HG03354 (cell line): ENCODE data around the gene LBX2.

ENCODE experiments used
- ATAC-seq: cut with Tn5 transposase; IDR thresholded peaks from one replicate; pipeline ENCODE4 v1.9.1; 2021; ENCODE audit warnings: mild to moderate bottlenecking; ENCODE audit not compliant: unreplicated experiment, poor library complexity, severe bottlenecking

LBX2 gene

DNA sequence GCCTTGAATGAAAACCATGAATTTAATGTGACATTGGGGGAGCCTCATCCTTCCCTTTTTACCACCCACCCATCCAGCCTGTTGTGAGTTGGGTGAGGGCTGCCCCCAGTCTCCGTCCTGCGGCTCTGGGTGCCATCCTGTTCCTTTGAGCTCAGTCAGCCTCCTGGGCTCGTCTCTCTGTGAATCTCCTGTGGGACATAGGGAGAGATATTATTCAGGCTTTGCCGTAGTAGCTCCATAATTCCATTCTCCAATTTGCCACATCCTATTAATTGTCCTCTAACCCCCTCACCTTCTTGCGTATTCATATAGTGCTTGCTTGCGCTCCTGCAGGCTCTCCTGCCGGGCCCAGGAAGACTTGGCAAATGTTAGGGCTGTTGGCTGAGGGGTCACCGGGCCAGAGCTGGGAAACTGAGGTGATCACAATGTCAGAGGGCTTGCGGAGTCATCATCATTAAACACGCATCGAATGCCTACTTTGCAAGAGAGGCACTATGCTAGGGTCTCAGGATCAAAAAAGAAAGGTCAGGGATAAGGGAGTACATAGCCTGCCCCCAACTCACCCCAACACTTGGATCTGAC, 27.3 kb upstream of the LBX2 start:
- no peak for ATAC-seq

DNA sequence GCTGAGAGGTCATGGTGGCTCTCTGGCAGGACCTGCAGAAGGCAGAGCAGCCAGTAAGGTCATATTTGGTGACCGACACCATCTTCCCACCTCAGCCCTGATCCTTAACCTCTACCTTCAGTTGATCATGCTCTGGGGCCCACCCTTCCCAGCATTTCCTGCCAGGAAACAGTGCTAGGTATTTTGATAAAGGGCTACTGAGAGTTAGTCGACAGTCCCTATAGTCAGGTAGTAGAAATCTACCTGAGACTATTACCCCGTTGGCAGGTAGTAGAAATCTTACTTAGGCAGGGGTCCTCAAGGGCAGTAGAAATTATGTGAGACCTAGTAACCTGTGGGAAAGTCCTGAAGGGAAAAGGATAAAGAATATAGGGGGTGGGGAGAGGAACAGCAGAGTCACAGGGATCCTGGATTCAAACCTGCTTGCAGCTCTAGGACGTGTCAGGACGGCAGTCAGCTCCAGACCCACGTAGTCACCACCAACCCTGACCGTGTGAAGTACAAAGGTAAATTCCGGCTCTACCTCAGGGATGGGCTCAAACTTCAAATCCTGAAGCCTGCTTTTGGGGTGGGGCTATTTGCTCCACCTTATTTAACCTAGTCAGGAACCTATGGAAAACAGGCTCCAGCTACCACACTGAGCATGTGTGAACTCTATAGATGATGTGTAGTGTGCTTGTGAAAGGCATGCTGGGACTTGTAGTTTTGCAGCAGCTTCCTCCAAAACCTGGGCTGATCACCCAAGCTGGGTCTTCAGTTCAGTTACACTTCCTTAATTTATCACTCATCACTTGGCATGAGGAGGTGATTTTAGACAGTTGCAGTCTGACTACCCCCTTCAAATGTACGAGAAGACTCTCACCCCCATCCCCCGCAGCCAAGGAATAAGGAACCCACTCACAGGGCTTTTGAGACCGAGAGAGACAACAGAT, 26.6 kb upstream of the LBX2 start, which contains the start of gene DQX1:
Gene DQX1 (minus strand): TSS at position 515 of the 932 bp plus-strand sequence. CDS start 502 bp downstream, at position 13.
- ATAC-seq, result no peak

DNA sequence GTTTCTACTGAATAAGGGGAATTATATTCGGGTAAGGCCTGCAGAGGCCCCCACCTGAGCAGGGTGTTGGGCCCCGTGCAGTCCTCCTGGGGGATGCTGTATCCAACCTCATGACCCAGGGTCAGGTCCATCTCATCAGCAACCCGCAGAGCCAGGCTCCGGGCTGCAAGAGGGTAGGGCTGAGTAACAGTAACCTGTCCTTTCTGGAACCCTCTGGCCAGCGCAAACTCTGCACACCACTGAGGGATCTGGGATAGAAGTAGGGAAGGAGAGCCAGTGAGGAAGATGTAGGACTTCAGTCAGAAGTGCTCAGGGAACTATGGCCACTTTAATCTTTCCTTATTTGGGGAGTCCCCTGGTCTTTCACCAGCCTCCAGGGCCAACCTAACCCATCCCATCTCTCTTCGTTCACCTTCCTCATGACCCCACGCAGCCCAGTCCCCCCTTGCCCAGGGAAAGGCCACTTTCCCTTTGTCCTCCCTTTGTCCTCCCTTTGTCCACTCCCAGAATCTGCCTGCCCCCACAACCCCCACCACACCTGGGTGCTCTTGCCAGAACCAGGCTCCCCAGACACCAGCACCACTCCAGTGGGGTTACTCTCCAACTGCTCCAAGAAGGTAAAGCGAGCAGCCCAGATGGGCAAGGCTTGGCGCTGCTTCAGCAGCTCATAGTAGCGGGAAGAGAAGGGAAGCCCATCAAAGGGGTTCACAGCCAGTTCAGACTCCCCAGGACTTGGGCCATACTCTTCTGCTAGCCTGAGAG, 25.7 kb upstream of the LBX2 start:
- ATAC-seq, result no peak

DNA sequence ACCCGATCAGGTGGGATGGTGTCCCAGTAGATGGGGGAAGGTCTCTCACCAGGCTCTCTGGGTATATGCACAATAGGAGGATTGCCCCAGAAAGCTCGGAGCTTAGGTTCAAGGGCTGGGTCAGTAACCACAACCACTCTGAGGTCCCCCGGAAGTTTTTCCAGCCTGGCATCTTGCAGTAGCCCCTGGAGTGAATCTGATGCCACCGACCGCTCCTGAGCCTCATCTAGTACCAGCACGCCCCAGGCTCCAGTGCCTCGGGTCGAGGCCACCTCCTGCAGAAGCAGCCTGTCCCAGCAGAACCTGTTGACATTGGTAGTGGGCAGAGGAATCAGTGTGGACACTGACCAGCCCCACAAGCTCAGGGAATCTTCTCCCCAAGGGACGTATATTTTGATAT, 24.6 kb upstream of the LBX2 start:
- ATAC-seq, result no peak

DNA sequence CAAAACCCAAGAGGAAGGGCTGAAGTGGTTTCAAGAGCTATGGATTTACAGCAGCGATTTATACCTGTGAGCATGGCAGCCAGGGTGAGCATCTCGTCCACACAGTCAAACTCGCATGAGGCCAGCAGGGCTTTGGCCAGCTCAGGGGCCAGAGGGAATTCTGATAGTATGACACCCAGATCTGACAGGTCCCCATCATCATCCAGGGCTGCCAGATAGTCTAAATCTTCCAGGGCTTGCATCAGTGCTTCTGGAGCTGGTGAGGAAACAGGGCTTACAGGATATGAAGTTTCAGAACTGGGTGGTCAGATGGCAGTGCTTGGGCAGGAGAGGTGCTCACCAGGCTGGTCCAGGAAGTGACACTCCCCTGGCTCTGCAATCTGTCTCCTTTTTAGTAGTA, 23.1 kb upstream of the LBX2 start:
- no peak for ATAC-seq

DNA sequence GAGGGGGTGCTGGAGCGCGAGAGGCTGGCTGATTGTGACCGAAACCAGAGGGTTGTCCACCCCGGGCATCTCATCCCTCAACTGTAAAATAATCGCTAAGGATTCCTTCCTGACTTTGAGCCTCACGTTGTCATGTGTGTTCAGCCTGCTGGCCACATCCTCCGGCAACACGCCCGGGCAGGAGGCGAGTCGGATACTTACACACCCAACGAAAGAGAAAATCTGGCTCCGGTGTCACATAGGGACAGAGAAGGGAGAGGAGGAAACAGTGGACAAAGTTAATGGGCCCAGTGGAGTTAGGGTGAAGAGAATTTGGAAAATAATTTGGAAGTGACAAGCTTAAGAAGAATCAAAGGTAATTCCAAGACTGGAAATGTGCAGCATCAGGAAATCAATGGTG, 17.2 kb upstream of the LBX2 start:
- ATAC-seq, result no peak

DNA sequence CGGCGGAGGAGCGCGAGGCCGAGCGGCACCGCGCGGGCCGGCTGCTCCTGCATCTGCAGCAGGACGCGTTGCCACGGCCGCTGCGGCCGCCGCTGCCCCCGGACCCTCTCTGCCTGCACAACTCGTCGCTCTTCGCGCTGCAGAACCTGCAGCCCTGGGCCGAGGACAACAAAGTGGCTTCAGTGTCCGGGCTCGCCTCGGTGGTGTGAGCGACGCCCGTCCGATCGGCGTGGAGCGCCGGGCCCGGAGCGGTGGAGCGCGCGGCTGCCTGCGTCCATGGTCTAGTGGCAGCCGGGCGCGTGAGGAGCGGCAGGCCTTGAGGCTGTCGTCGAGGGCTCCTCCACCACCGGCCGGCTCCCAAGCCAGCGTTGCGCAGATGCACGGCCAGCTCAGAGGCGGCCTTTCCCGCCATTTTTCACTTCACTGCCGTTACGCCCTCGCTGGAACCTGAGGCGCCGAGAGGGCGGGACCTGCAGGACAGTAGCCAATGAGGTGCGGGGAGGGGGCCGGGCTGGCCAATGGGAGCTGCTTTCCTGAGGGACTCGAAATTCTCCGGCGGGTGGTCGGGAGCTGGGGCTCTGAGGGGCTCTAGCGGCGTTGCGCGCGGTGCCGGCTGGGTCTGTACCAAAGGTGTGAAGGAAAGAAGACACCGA, 16.7 kb upstream of the LBX2 start:
- peak; percentile 65 for ATAC-seq

DNA sequence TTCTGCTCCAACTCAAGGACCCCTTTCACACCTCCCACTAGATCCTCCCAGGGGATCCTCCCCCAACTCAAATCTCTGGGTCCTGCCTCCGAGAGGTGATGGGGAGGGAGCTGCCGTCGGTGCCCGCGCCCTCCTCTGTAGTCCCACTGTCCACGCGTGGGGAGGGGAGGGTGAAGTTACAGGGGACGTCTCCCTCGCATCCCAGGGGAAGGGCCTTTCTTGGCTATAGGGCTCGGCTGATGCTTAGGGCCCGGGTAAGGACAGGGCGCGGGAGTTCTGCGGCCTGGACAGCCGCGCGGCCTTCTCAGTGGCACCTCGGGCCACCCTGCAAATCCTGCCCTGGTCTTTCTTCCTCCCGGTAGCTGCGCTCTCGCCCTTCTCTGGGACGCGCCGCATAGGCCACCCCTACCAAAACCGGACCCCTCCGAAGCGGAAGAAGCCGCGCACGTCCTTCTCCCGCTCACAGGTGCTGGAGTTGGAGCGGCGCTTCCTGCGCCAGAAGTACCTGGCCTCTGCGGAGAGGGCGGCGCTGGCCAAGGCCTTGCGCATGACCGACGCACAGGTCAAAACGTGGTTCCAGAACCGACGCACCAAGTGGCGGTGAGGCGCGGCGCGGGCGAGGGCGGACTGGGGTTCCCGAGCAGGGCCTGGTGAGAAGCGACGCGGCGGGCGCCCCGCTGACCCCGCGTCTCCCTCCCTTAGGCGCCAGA, 16.0 kb upstream of the LBX2 start:
- ATAC-seq, result no peak

DNA sequence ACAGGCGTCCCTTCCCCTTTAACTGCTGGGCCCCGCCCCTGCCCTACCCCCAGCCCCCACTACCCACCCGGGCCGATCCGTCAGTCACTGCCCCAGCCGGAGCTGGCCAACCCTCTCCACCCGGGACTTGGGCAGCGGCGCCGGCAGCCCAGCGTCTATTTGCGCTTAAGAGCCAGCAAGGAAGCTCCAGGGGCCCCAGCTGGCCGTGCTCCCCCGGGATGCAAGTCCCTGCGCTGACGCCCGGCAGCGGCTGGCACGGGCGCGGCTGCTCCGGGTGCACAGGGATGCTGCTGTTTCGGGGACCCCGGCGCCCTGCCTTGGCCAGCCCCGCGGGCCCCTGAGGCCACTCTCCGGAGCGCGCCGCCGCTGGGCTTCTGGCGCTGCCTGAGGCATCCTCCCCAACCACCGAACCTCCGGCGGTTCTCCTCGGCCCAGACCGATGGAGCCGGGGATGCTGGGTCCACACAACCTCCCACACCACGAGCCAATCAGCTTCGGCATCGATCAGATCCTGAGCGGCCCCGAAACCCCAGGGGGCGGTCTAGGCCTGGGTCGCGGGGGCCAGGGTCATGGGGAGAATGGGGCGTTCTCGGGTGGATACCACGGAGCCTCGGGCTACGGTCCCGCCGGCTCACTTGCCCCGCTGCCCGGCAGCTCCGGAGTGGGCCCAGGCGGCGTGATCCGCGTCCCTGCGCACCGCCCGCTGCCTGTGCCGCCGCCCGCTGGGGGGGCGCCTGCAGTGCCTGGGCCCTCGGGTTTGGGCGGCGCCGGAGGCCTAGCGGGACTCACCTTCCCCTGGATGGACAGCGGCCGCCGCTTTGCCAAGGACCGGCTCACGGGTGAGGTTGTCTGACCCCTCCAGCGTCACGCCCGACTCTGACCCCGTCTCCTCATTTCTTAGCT, 15.2 kb upstream of the LBX2 start, which contains the start of gene TLX2:
Gene TLX2 (plus strand): TSS at position 83 of the 903 bp plus-strand sequence. CDS start 357 bp downstream, at position 440.
- ATAC-seq, result no peak

DNA sequence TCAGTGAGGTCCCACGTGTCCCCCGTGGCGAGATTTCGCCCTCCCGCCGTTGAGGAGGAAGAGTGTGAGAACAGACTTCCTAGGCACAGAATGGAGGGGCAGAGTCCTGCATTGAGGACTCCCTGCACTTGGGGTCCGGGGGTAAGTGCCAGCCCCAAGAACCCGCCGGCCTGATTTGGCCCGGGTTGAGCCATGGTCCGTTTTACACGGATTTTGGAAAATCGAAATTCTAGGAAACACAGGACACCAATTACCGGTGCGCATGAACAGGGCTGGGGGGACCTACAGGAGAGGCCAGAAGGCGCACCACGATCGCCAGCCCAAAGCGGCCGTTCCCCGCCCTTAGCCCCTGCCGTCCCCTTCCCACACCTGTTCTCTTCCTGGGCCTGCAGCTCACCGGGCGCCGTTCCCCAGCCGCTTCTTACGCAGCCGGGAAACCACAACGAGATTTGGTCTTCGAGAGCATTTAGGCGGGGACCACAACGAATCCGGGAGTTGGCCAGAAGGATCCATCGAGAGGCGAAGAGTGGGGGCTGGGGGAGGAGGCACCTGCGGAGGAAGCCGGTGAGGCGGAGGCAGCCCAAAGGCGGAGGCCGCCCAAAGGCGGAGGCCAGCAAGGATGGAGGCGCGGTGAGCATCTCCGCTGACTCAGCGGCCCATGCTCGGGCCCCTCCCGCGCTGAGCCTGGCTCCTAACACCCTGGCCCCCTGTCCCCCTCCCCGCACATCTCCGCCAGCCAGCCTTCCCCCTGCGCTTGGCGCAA, 14.4 kb upstream of the LBX2 start:
- ATAC-seq, result no peak

DNA sequence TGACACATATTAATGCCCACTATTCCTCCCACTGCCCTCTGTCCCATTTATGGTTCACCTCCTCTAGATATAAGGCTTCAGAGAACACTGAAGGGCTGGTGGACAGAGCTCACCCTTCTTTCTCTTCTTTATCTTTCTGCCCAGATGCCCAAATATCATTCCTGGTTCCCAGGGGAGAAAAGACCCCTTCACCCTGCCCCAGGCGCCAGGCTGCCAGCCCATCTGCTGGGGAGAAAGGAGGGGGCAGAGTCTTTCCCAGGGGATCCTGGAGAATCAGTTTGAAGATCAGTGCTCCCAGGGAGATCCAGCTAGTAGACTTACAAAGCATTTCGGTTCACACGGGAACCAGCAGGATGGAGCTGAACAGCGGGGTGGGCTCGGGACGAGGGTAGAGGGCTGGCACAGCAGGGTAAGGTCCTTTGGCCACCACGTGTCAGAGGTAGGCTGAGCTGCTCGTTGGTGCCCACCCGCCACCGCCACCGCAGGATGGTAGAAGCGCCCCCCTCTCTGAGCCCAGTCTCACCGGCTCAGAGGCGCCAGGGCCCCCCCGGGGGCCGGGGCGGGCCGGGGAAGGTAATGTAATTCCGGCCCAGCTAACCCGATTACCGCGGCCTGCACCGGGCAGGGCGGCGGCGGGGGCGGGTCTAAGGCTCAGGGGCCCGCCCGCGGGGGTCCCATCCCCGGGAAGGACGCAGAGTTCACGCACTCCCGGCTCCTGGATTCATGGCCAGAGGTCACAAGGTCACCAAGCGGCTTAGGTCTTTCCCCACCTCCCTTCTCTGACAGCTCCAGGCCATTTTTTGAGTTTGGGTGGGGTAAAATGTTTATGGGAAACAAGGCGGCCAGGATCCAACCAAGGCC, 13.6 kb upstream of the LBX2 start:
- ATAC-seq, result no peak

DNA sequence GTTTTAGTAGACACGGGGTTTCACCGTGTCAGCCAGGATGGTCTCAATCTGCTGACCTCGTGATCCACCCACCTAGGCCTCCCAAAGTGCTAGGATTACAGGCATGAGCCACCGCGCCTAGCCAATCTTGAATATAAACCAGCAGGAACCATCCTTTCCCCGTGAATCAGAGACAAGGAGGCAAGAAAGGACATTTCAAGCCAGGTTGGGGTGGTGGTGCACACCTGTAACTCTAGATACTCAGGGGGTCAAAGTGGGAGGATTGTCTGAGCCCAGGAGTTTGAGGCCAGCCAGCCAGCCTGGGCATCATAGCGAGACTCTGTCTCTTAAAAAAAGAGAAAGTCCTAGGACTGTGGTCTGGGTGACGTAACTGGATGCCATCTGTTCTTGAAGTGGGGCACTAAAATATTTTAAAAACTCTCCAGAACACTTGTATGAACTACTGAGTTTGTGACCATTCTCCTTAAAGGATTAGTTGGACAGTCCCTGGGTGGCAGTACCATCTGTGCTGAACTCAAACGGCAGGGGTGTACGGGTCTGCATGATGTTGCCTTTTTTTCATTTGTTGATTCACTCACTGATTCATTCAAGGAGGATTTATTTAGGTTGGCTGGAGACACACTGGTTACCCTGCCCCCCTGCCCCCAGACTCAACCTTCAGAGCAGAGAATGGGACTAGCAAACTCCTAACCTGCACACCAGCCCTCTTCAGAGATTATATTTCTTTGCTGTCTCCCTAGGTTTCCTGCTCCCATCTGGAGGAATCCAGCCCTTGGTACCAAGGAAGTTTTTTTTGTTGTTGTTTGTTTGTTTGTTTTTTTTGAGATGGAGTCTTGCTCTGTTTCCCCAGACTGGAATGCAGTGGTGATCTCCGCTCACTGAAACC, 11.9 kb upstream of the LBX2 start:
- ATAC-seq, result no peak

DNA sequence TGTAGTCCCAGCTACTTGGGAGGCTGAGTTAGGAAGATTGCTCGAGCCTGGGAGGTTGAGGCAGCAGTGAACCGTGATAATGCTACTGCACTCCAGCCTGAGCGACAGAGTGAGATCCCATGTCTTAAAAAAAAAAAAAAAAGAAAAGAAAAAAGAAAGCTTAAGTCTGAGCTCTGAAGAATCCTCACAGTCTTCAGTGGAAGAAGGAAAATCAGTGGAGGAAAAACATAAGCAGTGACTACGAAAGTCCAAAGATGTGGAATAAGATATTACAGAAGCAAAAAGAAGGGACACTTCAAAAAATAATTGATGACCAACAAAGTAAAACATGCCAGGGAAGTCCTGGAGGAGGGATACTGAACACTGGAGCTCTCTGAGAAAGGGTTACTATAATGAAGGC, 10.9 kb upstream of the LBX2 start:
- no peak for ATAC-seq

DNA sequence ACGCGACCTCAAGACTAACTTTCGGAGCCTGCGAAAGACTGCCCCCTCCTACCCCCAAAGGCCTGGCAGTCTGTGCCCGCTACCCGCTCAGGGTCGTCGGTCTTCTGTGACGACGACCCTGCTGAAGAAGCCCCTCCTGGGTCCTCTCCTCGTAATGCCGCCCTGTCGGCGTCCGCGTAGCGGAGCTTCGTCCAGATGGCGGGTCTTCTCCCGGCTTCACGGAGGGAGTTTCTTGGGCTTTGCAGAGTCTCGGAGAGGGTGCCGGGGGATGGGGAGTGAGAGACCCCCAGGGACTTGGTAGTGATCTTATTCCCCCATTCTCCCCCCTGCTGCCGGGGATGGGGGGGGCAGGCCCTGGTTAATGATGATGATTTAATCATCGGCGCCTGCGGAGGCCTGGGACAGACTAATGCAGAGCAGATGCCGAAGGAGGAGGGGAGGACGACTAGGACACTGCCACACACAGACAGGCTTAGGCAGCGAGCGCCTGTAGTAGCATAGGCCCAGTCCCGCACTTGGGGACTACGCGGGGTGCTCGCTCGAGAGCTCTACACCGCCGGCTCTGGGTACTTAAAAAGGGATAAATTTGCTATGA, 8.6 kb upstream of the LBX2 start:
- ATAC-seq, result peak; percentile 3

DNA sequence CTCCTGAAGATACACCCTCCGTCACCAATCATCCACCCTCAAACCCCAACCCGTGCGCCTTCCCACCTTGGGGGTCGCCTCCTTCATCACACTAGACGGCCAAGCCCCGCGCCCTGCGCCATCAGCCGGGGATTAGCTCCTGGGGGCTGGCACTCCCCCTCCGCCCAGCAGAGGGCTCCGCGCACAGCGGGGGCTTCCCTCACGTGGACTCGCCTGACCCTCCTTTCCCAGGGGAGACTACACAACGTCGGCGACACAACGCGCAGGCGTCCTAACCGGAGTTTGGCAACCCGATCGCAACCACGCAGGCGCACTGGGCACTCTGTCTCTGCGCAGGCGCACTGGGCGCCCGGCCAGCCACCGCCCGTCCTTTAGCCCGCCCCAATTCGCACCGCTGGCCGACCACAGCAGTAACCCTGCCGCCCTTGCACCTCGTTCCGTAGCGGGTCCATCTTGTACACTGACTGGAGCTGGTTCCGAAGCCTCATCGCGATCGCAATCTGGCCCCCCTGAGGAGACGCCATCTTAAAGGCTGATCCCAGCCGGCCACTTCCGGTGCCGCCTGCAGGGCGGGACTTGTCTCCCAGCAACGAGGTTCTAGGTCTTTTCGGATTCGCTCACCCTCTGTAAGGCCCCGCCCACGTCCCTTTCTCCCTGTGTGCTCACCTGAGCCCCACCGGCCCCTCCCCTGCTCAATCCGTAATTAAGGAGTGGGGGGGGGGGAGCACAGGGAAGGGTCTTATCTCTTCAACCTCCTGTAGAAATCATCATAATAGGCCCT, 7.9 kb upstream of the LBX2 start, which contains the start of gene PCGF1:
Gene PCGF1 (minus strand): TSS at position 551 of the 781 bp plus-strand sequence. CDS start 27 bp downstream, at position 524.
- peak; percentile 90 for ATAC-seq
